Keratinocyte (primary cell): Measurements from ENCODE around the gene CFAP68. TPM values are rescaled to one million over a fixed set of nuclear protein-coding genes. Genes with fewer than 3 reads are reported as not detected.

Source experiments
- DNase-seq: peaks from one replicate; pipeline ENCODE4 v3.0.0-alpha.2; 2011; ENCODE audit warnings: low read depth, missing footprints, low spot score
- FAIRE-seq: peaks from 2 replicates; lab custom pipeline; 2011; peaks lifted over from hg19 to GRCh38; lab: Jason Lieb, UNC
- H2AFZ ChIP-seq: 2 replicates; pipeline ENCODE4 v1.6.0; 2012; ENCODE audit warnings: low read length, control low read depth, inconsistent platforms; ENCODE audit not compliant: control insufficient read depth
- H3K27ac ChIP-seq: 2 replicates; pipeline ENCODE4 v1.5.1; 2011; ENCODE audit warnings: low read length; ENCODE audit not compliant: control insufficient read depth, insufficient read depth
- H3K27me3 ChIP-seq: 3 replicates; pipeline ENCODE4 v1.6.0; 2011; ENCODE audit warnings: low read length; ENCODE audit not compliant: control insufficient read depth, insufficient read depth; ENCODE audit errors: extremely low read depth
- H3K36me3 ChIP-seq, 2 experiments: 2 replicates in 1 of 2; 3 replicates in 1 of 2; pipeline ENCODE4 v1.5.1; 2011; ENCODE audit warnings: low read length in 2 of 2, mild to moderate bottlenecking in 1 of 2; ENCODE audit not compliant: control insufficient read depth in 2 of 2, insufficient read depth in 2 of 2; ENCODE audit errors: extremely low read depth in 1 of 2
- H3K4me1 ChIP-seq: 3 replicates; pipeline ENCODE4 v1.5.1; 2011; ENCODE audit warnings: low read length; ENCODE audit not compliant: control insufficient read depth, insufficient read depth; ENCODE audit errors: extremely low read depth
- H3K4me2 ChIP-seq: 3 replicates; pipeline ENCODE4 v1.6.0; 2011; ENCODE audit warnings: low read depth, low read length; ENCODE audit not compliant: control insufficient read depth, insufficient read depth; ENCODE audit errors: extremely low read depth
- H3K4me3 ChIP-seq, 3 experiments: fragments of 200-600 bp in 1 of 3; sonication (generic) in 1 of 3; 2 replicates in 2 of 3; 3 replicates in 1 of 3; pipeline ENCODE4 v1.5.1; 2011 to 2016; ENCODE audit warnings: low read length in 3 of 3, mild to moderate bottlenecking in 3 of 3, control low read depth in 2 of 3, inconsistent platforms in 1 of 3, low read depth in 1 of 3, mixed read lengths in 1 of 3, mixed run types in 1 of 3, moderate library complexity in 1 of 3; ENCODE audit not compliant: control insufficient read depth in 2 of 3, insufficient read depth in 2 of 3; ENCODE audit errors: extremely low read depth in 1 of 3
- H3K79me2 ChIP-seq: 2 replicates; pipeline ENCODE4 v1.6.0; 2012; ENCODE audit warnings: low read length; ENCODE audit not compliant: control insufficient read depth, insufficient read depth
- H3K9ac ChIP-seq: 3 replicates; pipeline ENCODE4 v1.6.0; 2011; ENCODE audit warnings: low read length; ENCODE audit not compliant: control insufficient read depth, insufficient read depth; ENCODE audit errors: extremely low read depth
- H3K9me1 ChIP-seq: 3 replicates; pipeline ENCODE4 v1.6.0; 2011; ENCODE audit warnings: low read length; ENCODE audit not compliant: control insufficient read depth, insufficient read depth; ENCODE audit errors: extremely low read depth
- H3K9me3 ChIP-seq: 2 replicates; pipeline ENCODE4 v1.5.1; 2012; ENCODE audit warnings: low read depth, low read length; ENCODE audit not compliant: control insufficient read depth
- H4K20me1 ChIP-seq: 3 replicates; pipeline ENCODE4 v1.6.0; 2011; ENCODE audit warnings: low read length; ENCODE audit not compliant: control insufficient read depth, insufficient read depth; ENCODE audit errors: extremely low read depth
- CTCF ChIP-seq, 3 experiments: IDR thresholded peaks in 1 of 3; conservative IDR thresholded peaks in 1 of 3; optimal IDR thresholded peaks in 1 of 3; 2 replicates in 2 of 3; 3 replicates in 1 of 3; pipeline versions ENCODE3 to v1.5.1; 2011; ENCODE audit warnings: low read length in 3 of 3, mild to moderate bottlenecking in 3 of 3, moderate library complexity in 2 of 3, control low read depth in 1 of 3, inconsistent platforms in 1 of 3; ENCODE audit not compliant: insufficient read depth in 2 of 3; ENCODE audit errors: extremely low read depth in 1 of 3
- EZH2 ChIP-seq: IDR thresholded peaks from one replicate; pipeline ENCODE4 v1.6.1; 2012; ENCODE audit warnings: inconsistent platforms, mild to moderate bottlenecking, low read length, moderate library complexity
- dilution Hi-C: fragments of 300-500 bp; cut with MboI; formaldehyde crosslinking; loops from one replicate; pipeline ENCODE4 v1.7.0; 2020; ENCODE audit warnings: low sequenced_read_pairs; ENCODE audit not compliant: extremely low pct_ligation_motif_present
- polyA plus RNA-seq, 5 experiments: library from polyadenylated mRNA; depleted of rRNA in 3 of 5; stranded (reverse) in 3 of 5; stranded (forward) in 1 of 5; unstranded in 1 of 5; fragments of >200 nt; gene quantifications; 1 replicate in 1 of 5; 2 replicates in 3 of 5; 3 replicates in 1 of 5; pipeline versions ENCODE4 v1.2.1 to v1.2.3, GENCODE V29; 2011 to 2012; ENCODE audit warnings: missing spikeins in 2 of 5, low read depth in 1 of 5, low replicate concordance in 1 of 5

The CFAP68 gene
- polyA plus RNA-seq, 1 donor (not counting 4 experiments of a cell fraction or from before 2014, with no cell fraction given): 63.8 TPM

- Histone ChIP-seq H3K27me3 (peaks cover 3% of the 10 kb centered on the region), H3K9ac (no peak overlapping the region), H3K36me3 (no peaks in the 10 kb centered on the region), H3K9me1 (no peaks in the 10 kb centered on the region), H2AFZ (no peak overlapping the region), H3K27ac (no peak overlapping the region), H4K20me1 (no peaks in the 10 kb centered on the region), H3K4me3 (no peak overlapping the region), H3K4me1 (peaks cover 14% of the 10 kb centered on the region), H3K9me3 (no peaks in the 10 kb centered on the region), H3K4me2 (no peak overlapping the region), H3K79me2 (no peaks in the 10 kb centered on the region)
- FAIRE-seq: no peak
- no peak for DNase-seq
- dilution Hi-C loops: no loop called here
- TF ChIP-seq EZH2 (no peak), CTCF (optimal IDR thresholded peaks at IDR 0.05 in 1 of 3, IDR thresholded peaks at IDR 0.05 in 1 of 3, conservative IDR thresholded peaks at IDR 0.05 in 1 of 3; ENCODE audit: extremely low read depth in 1 of 3, insufficient read depth in 2 of 3, low read length in 3 of 3) (no peak)
Observed at GRCh38 chr11:111909378-111909777, 30.0 kb downstream of the CFAP68 start.

GRCh38 chr11:111910676-111911562 lies 31.6 kb downstream of the CFAP68 start:
- peaks cover 14% of the 10 kb centered on the region for H3K4me1 ChIP-seq
- DNase-seq (no peak), FAIRE-seq (no peak)
- H3K36me3 ChIP-seq: no peaks in the 10 kb centered on the region
- no peaks in the 10 kb centered on the region for H3K9me1 ChIP-seq
- H3K9ac ChIP-seq: no peak overlapping the region
- no peaks in the 10 kb centered on the region for H3K9me3 ChIP-seq
- no peaks in the 10 kb centered on the region for H4K20me1 ChIP-seq
- peak overlapping the region in 1 of 3 experiments; percentile 24 for H3K4me3 ChIP-seq
- H2AFZ ChIP-seq: no peak overlapping the region
- H3K27ac ChIP-seq: no peak overlapping the region
- no peaks in the 10 kb centered on the region for H3K79me2 ChIP-seq
- dilution Hi-C loops: no loop called here
- H3K4me2 ChIP-seq: peak overlapping the region; percentile 54
- TF ChIP-seq CTCF (optimal IDR thresholded peaks at IDR 0.05 in 1 of 3, IDR thresholded peaks at IDR 0.05 in 1 of 3, conservative IDR thresholded peaks at IDR 0.05 in 1 of 3; ENCODE audit: extremely low read depth in 1 of 3, insufficient read depth in 2 of 3, low read length in 3 of 3) (no peak), EZH2 (no peak)
- peaks cover 3% of the 10 kb centered on the region for H3K27me3 ChIP-seq
